ENCODE data around the gene CORO6. TPM values are rescaled to one million over a fixed set of nuclear protein-coding genes. Genes with fewer than 3 reads are reported as not detected.

Gene CORO6
- polyA plus RNA-seq, 1 donor from 2014 or later = 4.3 TPM

DNA sequence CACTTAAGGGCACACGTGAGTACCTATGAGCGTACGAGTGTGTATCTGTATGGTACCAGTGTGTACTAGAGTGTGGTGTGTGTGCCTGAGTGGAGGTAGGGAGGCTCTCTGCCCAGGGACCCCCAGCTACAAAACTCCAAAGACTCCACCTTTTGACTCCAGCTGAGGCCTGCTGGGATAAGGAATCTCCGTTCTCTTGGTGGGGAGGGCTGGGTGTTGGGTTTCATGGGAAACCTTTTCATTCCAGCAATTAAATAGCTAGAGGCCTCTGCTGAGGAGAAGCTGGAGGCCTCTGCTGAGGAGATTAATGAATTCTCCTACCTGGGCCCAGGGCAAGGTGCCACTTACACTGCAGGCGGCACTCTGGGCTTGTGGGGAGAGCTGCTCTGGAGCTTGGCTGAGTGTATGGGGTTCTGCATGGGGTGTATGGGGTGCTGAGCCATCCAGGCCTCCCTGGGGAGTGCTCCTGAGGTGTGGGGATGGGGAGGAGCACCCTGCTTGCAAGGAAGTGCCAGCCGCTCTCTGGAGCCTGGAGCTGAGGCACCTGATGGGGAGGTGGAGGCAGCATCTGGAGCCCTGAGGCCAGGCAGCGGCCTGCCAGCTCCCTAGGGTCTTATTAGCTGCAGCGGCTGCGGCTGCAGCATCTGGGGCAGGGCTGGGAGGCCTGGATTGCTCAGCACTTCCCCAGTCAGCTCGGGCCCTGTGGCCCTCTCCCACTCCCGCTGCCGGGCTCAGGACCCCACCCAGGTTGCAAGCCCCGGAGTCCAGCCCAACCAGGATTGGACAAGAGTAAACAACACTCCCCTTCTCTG lies 25.1 kb downstream of the CORO6 start:
- H2AFZ ChIP-seq (ENCODE audit: low read depth, low read length) = no peak overlapping the region
- H3F3A ChIP-seq (ENCODE audit: insufficient read depth, low read length, poor library complexity, severe bottlenecking) = no peaks in the 10 kb centered on the region
- H3K27ac ChIP-seq (ENCODE audit: low read length) = no peak overlapping the region
- no peaks in the 10 kb centered on the region for H3K36me3 ChIP-seq (ENCODE audit: insufficient read depth, low read length)
- peaks cover 11% of the 10 kb centered on the region for H4K20me1 ChIP-seq (ENCODE audit: insufficient read depth)
- H3K27me3 ChIP-seq (ENCODE audit: insufficient read depth, low read depth, low read length) = no peaks in the 10 kb centered on the region
- no peaks in the 10 kb centered on the region for H3K9me3 ChIP-seq (ENCODE audit: low read length)
- TF ChIP-seq TAF1 (IDR thresholded peaks at IDR 0.05; ENCODE audit: low read depth) (no peak), SMC3 (conservative IDR thresholded peaks at IDR 0.05; ENCODE audit: poor library complexity) (no peak), EP300 (conservative IDR thresholded peaks at IDR 0.05; ENCODE audit: poor library complexity, severe bottlenecking) (no peak), POLR2AphosphoS5 (IDR thresholded peaks at IDR 0.05) (no peak), EZH2 (IDR thresholded peaks at IDR 0.05; ENCODE audit: borderline replicate concordance, insufficient read depth, low read length, poor library complexity, severe bottlenecking) (no peak), MXI1 (conservative IDR thresholded peaks at IDR 0.05; ENCODE audit: poor library complexity, severe bottlenecking) (no peak), RAD21 (conservative IDR thresholded peaks at IDR 0.05) (no peak)
- TF ChIP-seq, protein P1, sequence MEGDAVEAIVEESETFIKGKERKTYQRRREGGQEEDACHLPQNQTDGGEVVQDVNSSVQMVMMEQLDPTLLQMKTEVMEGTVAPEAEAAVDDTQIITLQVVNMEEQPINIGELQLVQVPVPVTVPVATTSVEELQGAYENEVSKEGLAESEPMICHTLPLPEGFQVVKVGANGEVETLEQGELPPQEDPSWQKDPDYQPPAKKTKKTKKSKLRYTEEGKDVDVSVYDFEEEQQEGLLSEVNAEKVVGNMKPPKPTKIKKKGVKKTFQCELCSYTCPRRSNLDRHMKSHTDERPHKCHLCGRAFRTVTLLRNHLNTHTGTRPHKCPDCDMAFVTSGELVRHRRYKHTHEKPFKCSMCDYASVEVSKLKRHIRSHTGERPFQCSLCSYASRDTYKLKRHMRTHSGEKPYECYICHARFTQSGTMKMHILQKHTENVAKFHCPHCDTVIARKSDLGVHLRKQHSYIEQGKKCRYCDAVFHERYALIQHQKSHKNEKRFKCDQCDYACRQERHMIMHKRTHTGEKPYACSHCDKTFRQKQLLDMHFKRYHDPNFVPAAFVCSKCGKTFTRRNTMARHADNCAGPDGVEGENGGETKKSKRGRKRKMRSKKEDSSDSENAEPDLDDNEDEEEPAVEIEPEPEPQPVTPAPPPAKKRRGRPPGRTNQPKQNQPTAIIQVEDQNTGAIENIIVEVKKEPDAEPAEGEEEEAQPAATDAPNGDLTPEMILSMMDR (IDR thresholded peaks at IDR 0.05; ENCODE audit: poor library complexity, severe bottlenecking) = no peak
- TF ChIP-seq, protein P2, sequence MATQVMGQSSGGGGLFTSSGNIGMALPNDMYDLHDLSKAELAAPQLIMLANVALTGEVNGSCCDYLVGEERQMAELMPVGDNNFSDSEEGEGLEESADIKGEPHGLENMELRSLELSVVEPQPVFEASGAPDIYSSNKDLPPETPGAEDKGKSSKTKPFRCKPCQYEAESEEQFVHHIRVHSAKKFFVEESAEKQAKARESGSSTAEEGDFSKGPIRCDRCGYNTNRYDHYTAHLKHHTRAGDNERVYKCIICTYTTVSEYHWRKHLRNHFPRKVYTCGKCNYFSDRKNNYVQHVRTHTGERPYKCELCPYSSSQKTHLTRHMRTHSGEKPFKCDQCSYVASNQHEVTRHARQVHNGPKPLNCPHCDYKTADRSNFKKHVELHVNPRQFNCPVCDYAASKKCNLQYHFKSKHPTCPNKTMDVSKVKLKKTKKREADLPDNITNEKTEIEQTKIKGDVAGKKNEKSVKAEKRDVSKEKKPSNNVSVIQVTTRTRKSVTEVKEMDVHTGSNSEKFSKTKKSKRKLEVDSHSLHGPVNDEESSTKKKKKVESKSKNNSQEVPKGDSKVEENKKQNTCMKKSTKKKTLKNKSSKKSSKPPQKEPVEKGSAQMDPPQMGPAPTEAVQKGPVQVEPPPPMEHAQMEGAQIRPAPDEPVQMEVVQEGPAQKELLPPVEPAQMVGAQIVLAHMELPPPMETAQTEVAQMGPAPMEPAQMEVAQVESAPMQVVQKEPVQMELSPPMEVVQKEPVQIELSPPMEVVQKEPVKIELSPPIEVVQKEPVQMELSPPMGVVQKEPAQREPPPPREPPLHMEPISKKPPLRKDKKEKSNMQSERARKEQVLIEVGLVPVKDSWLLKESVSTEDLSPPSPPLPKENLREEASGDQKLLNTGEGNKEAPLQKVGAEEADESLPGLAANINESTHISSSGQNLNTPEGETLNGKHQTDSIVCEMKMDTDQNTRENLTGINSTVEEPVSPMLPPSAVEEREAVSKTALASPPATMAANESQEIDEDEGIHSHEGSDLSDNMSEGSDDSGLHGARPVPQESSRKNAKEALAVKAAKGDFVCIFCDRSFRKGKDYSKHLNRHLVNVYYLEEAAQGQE (IDR thresholded peaks at IDR 0.05; ENCODE audit: borderline replicate concordance) = no peak
- H3K4me3 ChIP-seq (ENCODE audit: low read length) = peak overlapping the region; percentile 91
- H3K4me2 ChIP-seq (ENCODE audit: low read length) = no peak overlapping the region
- peaks cover 47% of the 10 kb centered on the region for H3K79me2 ChIP-seq (replicated peaks; ENCODE audit: insufficient read depth, low read length)
- no peaks in the 10 kb centered on the region for H3K9me2 ChIP-seq (ENCODE audit: insufficient read depth, low read length)
- H3K9ac ChIP-seq (ENCODE audit: low read length) = no peak overlapping the region

DNA sequence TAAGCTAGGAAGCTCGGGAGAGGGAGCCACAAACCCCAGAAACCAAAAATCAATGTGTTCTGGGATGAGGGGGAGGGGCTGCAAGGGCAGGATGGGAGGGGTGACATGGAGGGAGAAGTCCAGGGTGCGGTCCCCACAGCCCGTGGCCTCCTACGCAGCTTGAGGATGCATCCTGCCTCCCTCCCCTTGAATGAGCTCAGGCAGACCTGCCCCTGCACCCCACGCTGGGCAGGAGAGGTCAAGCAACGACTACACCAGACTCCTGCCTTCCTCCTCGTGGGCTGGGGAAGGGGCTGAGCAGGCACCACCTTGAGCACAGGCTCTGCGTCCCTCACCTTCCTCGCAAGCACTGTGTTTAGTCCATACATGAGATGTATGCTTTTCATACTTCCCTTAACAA lies 25.9 kb downstream of the CORO6 start:
- H3K27me3 ChIP-seq (ENCODE audit: insufficient read depth, low read depth, low read length) = no peaks in the 10 kb centered on the region
- H3K9me3 ChIP-seq (ENCODE audit: low read length) = no peaks in the 10 kb centered on the region
- peaks cover 11% of the 10 kb centered on the region for H4K20me1 ChIP-seq (ENCODE audit: insufficient read depth)
- no peak overlapping the region for H3K4me2 ChIP-seq (ENCODE audit: low read length)
- H2AFZ ChIP-seq (ENCODE audit: low read depth, low read length) = no peak overlapping the region
- no peak overlapping the region for H3K27ac ChIP-seq (ENCODE audit: low read length)
- no peaks in the 10 kb centered on the region for H3K36me3 ChIP-seq (ENCODE audit: insufficient read depth, low read length)
- no peaks in the 10 kb centered on the region for H3K9me2 ChIP-seq (ENCODE audit: insufficient read depth, low read length)
- H3F3A ChIP-seq (ENCODE audit: insufficient read depth, low read length, poor library complexity, severe bottlenecking) = peaks cover 2% of the 10 kb centered on the region
- peak overlapping the region; percentile 91 for H3K4me3 ChIP-seq (ENCODE audit: low read length)
- no peak overlapping the region for H3K9ac ChIP-seq (ENCODE audit: low read length)
- TF ChIP-seq RAD21 (conservative IDR thresholded peaks at IDR 0.05) (no peak), SMC3 (conservative IDR thresholded peaks at IDR 0.05; ENCODE audit: poor library complexity) (no peak), EZH2 (IDR thresholded peaks at IDR 0.05; ENCODE audit: borderline replicate concordance, insufficient read depth, low read length, poor library complexity, severe bottlenecking) (no peak), MXI1 (conservative IDR thresholded peaks at IDR 0.05; ENCODE audit: poor library complexity, severe bottlenecking) (no peak), POLR2AphosphoS5 (IDR thresholded peaks at IDR 0.05) (no peak), TAF1 (IDR thresholded peaks at IDR 0.05; ENCODE audit: low read depth) (no peak), EP300 (conservative IDR thresholded peaks at IDR 0.05; ENCODE audit: poor library complexity, severe bottlenecking) (no peak)
- TF ChIP-seq, protein P1 (IDR thresholded peaks at IDR 0.05; ENCODE audit: poor library complexity, severe bottlenecking) = no peak
- TF ChIP-seq, protein P2 (IDR thresholded peaks at IDR 0.05; ENCODE audit: borderline replicate concordance) = no peak
- peaks cover 44% of the 10 kb centered on the region for H3K79me2 ChIP-seq (replicated peaks; ENCODE audit: insufficient read depth, low read length)

Measured in neural cell (in vitro differentiated cells).